CD4-positive, alpha-beta T cell (primary cell): ENCODE measurements around the gene PRSS56. TPM values are rescaled to one million over a fixed set of nuclear protein-coding genes. Genes with fewer than 3 reads are reported as not detected.
A peak's percentile ranks its signal among the peaks of the same experiment; 100 is the strongest.

Experiments used
- ATAC-seq: fragments of 200-7000 bp; cut with Tn5 transposase; one replicate; pipeline ENCODE4 v1.10.0; 2022; ENCODE audit warnings: mild to moderate bottlenecking; ENCODE audit not compliant: poor library complexity
- CTCF ChIA-PET: fragments of 350-600 bp; sonication (Branson Sonifier 250); formaldehyde crosslinking; loops from one replicate; lab custom pipeline; 2021; ENCODE audit warnings: antibody characterized with exemption, inconsistent platforms; lab: Charles Lee
- POLR2A ChIA-PET: fragments of 350-600 bp; sonication (Branson Sonifier 250); formaldehyde crosslinking; loops from one replicate; lab custom pipeline; 2021; ENCODE audit warnings: antibody characterized with exemption, inconsistent platforms; lab: Charles Lee
- DNase-seq, 14 experiments: peaks; one replicate each; pipeline ENCODE4 v3.0.0-alpha.2; 2013 to 2020; ENCODE audit warnings: mixed read lengths in 2 of 14
- H3K27ac ChIP-seq, 2 donors: one replicate each; pipeline versions ENCODE4 v1.5.1 to v1.7.0; 2013; ENCODE audit warnings: low read length in 2 of 2, low read depth in 1 of 2, mild to moderate bottlenecking in 1 of 2
- H3K27me3 ChIP-seq, 2 experiments: 1 replicate in 1 of 2; 2 replicates in 1 of 2; pipeline versions ENCODE4 v1.6.1 to v1.7.0; 2013; ENCODE audit warnings: low read length in 2 of 2, control low read depth in 1 of 2, mild to moderate bottlenecking in 1 of 2, moderate library complexity in 1 of 2; ENCODE audit not compliant: insufficient read depth in 2 of 2, control insufficient read depth in 1 of 2
- H3K36me3 ChIP-seq: one replicate; pipeline ENCODE4 v1.6.1; 2013; ENCODE audit warnings: low read length, control low read depth; ENCODE audit not compliant: insufficient read depth
- H3K4me1 ChIP-seq: one replicate; pipeline ENCODE4 v1.6.1; 2013; ENCODE audit warnings: low read length, control low read depth; ENCODE audit not compliant: insufficient read depth
- H3K4me3 ChIP-seq: one replicate; pipeline ENCODE4 v1.5.1; 2013; ENCODE audit warnings: mild to moderate bottlenecking, low read length, moderate library complexity
- H3K9me3 ChIP-seq, 2 experiments: 1 replicate in 1 of 2; 2 replicates in 1 of 2; pipeline versions ENCODE4 v1.6.1 to v1.7.0; 2013; ENCODE audit warnings: low read length in 2 of 2, mild to moderate bottlenecking in 2 of 2, control low read depth in 1 of 2, moderate library complexity in 1 of 2; ENCODE audit not compliant: control insufficient read depth in 1 of 2, insufficient read depth in 1 of 2
- H3K27ac Mint-ChIP-seq: one replicate; pipeline ENCODE4 v1.8.0; 2020; ENCODE audit warnings: mixed read lengths
- H3K27me3 Mint-ChIP-seq: one replicate; pipeline ENCODE4 v1.8.0; 2021; ENCODE audit warnings: mixed read lengths
- H3K36me3 Mint-ChIP-seq: one replicate; pipeline ENCODE4 v1.8.0; 2021; ENCODE audit warnings: low read depth, mixed read lengths
- H3K4me1 Mint-ChIP-seq: one replicate; pipeline ENCODE4 v1.8.0; 2021; ENCODE audit warnings: low read depth, mixed read lengths
- H3K4me3 Mint-ChIP-seq: one replicate; pipeline ENCODE4 v1.8.0; 2020; ENCODE audit warnings: mild to moderate bottlenecking, mixed read lengths
- H3K9me3 Mint-ChIP-seq: one replicate; pipeline ENCODE4 v1.8.0; 2020; ENCODE audit warnings: mixed read lengths
- CTCF ChIP-seq: fragments of 200-600 bp; IDR thresholded peaks from one replicate; pipeline ENCODE4 v1.8.0; 2022; ENCODE audit warnings: antibody characterized with exemption, mild to moderate bottlenecking
- intact Hi-C, 2 experiments: fragments of 100-400 bp; cut with DNase I in 1 of 2; cut with micrococcal nuclease in 1 of 2; formaldehyde crosslinking; loops; one replicate each; pipeline versions ENCODE4 v1.15.1 to v1.9.0; 2023 to 2025; cut with DNase I, micrococcal nuclease
- total RNA-seq, 174 experiments: library from RNA in 2 of 174; stranded (reverse) in 2 of 174; gene quantifications; one replicate each; pipeline ENCODE4 v1.2.3 and lab custom pipeline; 2021 to 2026

PRSS56 gene
- total RNA-seq, 2 experiments from 2014 or later = not detected

GRCh38 chr2:232502911-232503808, 17.0 kb upstream of the PRSS56 start:
- peaks cover 12% of the 10 kb centered on the region for H3K4me1 ChIP-seq
- H3K27me3 ChIP-seq = peaks cover 28 to 46% of the 10 kb centered on the region in 2 experiments
- ChIA-PET CTCF (no interaction called here), POLR2A (no interaction called here)
- no peaks in the 10 kb centered on the region for H3K36me3 ChIP-seq
- no peak overlapping the region for H3K27ac ChIP-seq
- DNase-seq (peak in 7 of 14 experiments; percentile 14 to 73 (median 55)), ATAC-seq (peak; percentile 68)
- no peak for TF ChIP-seq CTCF
- Mint-ChIP-seq H3K4me1 (peaks cover 13% of the 10 kb centered on the region), H3K4me3 (peak overlapping the region; percentile 45), H3K27me3 (peaks cover 72% of the 10 kb centered on the region), H3K9me3 (no peaks in the 10 kb centered on the region), H3K27ac (peak overlapping the region; percentile 76), H3K36me3 (no peaks in the 10 kb centered on the region)
- intact Hi-C loops = no loop called here
- H3K9me3 ChIP-seq = peaks cover 0 to 4% of the 10 kb centered on the region in 2 experiments
- peak overlapping the region; percentile 20 for H3K4me3 ChIP-seq

- peaks cover 69% of the 10 kb centered on the region for H3K27me3 Mint-ChIP-seq
- ATAC-seq (no peak), DNase-seq (no peak)
- Histone ChIP-seq H3K36me3 (no peaks in the 10 kb centered on the region), H3K27ac (no peak overlapping the region), H3K9me3 (peaks cover 0 to 4% of the 10 kb centered on the region in 2 experiments), H3K27me3 (peaks cover 27 to 46% of the 10 kb centered on the region in 2 experiments), H3K4me3 (no peak overlapping the region), H3K4me1 (peaks cover 12% of the 10 kb centered on the region)
- intact Hi-C loops = no loop called here
- no peaks in the 10 kb centered on the region for H3K36me3 Mint-ChIP-seq
- H3K4me3 Mint-ChIP-seq = peak overlapping the region; percentile 30
- POLR2A ChIA-PET = no interaction called here
- H3K9me3 Mint-ChIP-seq = no peaks in the 10 kb centered on the region
- CTCF ChIA-PET = no interaction called here
- peak overlapping the region; percentile 44 for H3K27ac Mint-ChIP-seq
- TF ChIP-seq CTCF = no peak
- peaks cover 13% of the 10 kb centered on the region for H3K4me1 Mint-ChIP-seq
Observed at GRCh38 chr2:232503809-232504323, 16.3 kb upstream of the PRSS56 start.

GRCh38 chr2:232504438-232504837, 15.8 kb upstream of the PRSS56 start:
- H3K27ac Mint-ChIP-seq = peak overlapping the region; percentile 44
- H3K4me3 ChIP-seq = no peak overlapping the region
- no peak overlapping the region for H3K4me3 Mint-ChIP-seq

More at GRCh38 chr2:232504438-232504837, 15.8 kb upstream of the PRSS56 start:
- no peak for TF ChIP-seq CTCF
- Histone ChIP-seq H3K36me3 (no peaks in the 10 kb centered on the region), H3K9me3 (peaks cover 0 to 4% of the 10 kb centered on the region in 2 experiments), H3K27ac (no peak overlapping the region), H3K4me1 (peaks cover 12% of the 10 kb centered on the region), H3K27me3 (peaks cover 25 to 46% of the 10 kb centered on the region in 2 experiments)
- ChIA-PET POLR2A (no interaction called here), CTCF (no interaction called here)
- Mint-ChIP-seq H3K36me3 (no peaks in the 10 kb centered on the region), H3K9me3 (no peaks in the 10 kb centered on the region), H3K27me3 (peaks cover 68% of the 10 kb centered on the region), H3K4me1 (peaks cover 13% of the 10 kb centered on the region)
- DNase-seq (no peak), ATAC-seq (no peak)
- intact Hi-C loops = no loop called here
